Hepatocyte (in vitro differentiated cells): ENCODE results near the gene GATC.

ENCODE experiments used
- EZH2 ChIP-seq: fragments of 200-600 bp; sonication (generic); IDR thresholded peaks from 2 replicates; pipeline ENCODE4 v1.6.1; 2016; ENCODE audit warnings: antibody characterized with exemption, mild to moderate bottlenecking, borderline replicate concordance
- EZH2phosphoT487 ChIP-seq: fragments of 200-600 bp; sonication (generic); IDR thresholded peaks from one replicate; pipeline ENCODE4 v1.6.1; 2018; ENCODE audit warnings: antibody characterized with exemption, mild to moderate bottlenecking, low read depth, moderate library complexity; ENCODE audit not compliant: unreplicated experiment, severe bottlenecking
- TF ChIP-seq, protein P1 (sequence below): fragments of 200-600 bp; sonication (generic); IDR thresholded peaks from 2 replicates; pipeline ENCODE4 v1.5.1; 2016; ENCODE audit warnings: antibody characterized with exemption, mild to moderate bottlenecking; ENCODE audit not compliant: poor library complexity

DNA sequence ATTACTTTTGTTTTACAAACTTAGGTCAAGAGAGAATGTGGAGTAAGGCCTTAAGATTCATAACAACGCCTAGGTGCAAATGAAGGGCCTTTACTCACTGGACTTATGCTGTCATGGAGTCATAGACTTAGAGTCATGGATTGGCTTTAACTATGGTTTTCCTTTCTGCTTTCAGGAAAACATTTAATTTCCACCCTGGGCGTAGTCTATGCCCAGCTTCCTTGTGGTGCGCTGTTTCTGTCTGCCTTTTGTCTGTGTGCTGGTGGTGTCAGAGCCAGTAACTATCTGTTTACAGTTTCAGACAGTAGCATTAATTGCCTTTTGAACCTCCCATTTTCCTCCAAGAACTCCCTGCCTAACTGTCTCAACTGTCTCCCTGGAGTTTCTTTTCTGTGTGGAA lies 40.2 kb upstream of the GATC start:
- TF ChIP-seq EZH2 (no peak), EZH2phosphoT487 (no peak)
- TF ChIP-seq, protein P1, sequence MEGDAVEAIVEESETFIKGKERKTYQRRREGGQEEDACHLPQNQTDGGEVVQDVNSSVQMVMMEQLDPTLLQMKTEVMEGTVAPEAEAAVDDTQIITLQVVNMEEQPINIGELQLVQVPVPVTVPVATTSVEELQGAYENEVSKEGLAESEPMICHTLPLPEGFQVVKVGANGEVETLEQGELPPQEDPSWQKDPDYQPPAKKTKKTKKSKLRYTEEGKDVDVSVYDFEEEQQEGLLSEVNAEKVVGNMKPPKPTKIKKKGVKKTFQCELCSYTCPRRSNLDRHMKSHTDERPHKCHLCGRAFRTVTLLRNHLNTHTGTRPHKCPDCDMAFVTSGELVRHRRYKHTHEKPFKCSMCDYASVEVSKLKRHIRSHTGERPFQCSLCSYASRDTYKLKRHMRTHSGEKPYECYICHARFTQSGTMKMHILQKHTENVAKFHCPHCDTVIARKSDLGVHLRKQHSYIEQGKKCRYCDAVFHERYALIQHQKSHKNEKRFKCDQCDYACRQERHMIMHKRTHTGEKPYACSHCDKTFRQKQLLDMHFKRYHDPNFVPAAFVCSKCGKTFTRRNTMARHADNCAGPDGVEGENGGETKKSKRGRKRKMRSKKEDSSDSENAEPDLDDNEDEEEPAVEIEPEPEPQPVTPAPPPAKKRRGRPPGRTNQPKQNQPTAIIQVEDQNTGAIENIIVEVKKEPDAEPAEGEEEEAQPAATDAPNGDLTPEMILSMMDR, result no peak
